HG02571 (cell line): Measurements from ENCODE around the gene POLD3.
"Not testable (repeated sequence)": the region's sequence is repeated elsewhere in the genome, so short reads cannot be mapped to it uniquely, and the experiment has no call there.

Source experiments
- ATAC-seq: cut with Tn5 transposase; IDR thresholded peaks from one replicate; pipeline ENCODE4 v1.9.1; 2021; ENCODE audit warnings: mild to moderate bottlenecking, moderate library complexity; ENCODE audit not compliant: unreplicated experiment

POLD3 gene

GRCh38 chr11:74581954-74582547 is 10.3 kb upstream of the POLD3 start:
- ATAC-seq, result no peak

DNA sequence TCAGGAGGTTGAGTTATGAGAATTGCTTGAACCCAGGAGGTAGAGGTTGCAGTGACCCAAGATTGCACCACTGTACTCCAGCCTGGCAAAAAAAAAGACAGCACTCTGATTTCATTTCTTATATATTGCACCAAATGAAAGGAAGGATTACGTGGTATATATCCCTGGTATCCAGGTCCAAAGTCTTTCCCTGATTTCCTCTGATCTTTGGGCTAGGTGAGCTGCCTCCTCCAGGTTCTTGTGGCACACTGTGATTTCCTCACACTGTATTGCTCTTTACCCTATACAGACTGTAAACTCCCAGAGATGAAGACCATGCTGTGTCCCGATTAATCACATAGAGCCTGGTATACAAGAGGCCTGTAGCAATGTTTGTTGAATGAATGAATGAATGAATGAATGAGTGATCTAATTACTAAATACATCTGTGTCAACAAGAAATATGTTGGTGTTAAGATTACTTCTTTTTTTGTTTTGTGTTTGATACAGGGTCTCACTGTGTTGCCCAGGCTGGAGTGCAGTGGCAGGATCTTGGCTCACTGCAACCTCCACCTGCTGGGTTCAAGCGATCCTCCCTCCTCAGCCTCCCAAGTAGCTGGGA is 9.3 kb upstream of the POLD3 start:
- ATAC-seq, result no peak

DNA sequence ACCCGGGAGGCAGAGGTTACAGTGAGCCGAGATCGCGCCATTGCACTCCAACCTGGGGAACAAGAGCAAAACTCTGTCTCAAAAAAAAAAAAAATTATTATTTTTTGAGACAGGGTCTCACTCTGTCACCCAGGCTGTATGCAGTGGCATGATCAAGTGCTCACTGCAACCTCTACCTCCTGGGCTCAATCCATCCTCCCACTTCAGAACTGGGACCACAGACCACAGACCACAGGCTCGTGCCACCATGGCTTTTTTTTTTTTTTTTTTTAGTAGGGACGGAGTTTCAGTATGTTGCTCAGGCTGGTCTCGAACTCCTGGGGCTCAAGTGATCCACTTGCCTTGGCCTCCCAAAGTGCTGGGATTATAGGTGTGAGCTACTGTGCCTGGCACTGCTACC is 1.9 kb upstream of the POLD3 start:
- ATAC-seq, result not testable (repeated sequence)

DNA sequence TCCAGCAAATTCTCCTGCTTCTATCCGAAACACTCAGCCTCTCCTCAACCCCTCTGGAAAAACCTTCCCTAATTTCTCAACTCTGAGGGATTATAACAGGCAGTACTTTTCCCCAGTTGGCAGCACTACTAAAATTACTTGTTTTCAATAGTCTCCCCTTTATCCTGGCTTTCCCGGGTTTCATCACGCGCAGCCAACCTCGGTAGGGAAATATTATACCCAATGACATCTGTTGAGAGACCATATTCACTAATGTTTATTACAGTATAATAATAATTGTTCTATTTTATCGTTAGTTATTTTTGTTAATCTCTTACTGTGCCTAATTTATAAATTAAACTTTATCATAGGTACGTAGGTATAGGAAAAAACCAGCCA is 330 bp upstream of the POLD3 start:
- ATAC-seq, result no peak

DNA sequence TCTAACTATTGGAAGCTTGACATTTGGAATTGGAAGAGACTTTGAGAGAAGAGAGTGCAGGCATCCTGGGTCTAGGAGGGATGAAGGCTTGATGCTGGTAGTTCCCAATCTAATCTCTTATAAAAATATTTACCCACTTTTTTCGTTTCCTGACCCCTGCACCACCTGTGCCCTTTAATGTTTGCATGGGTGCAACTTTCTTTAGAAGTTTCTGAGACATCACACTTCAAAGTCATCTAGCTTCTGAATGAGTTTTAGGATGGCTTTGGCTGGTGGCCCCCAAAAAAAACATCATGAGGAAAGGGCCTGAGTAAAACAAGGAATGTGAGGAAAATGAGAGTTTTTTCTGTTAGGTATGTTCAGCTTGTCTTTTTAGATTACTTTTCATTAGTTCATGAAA is 1.1 kb downstream of the POLD3 start:
- no peak for ATAC-seq

GRCh38 chr11:74602637-74603556 is 10.5 kb downstream of the POLD3 start:
- ATAC-seq, result no peak

- no peak for ATAC-seq
These were observed 11.5 kb downstream of the POLD3 start for GRCh38 chr11:74603845-74604244.

GRCh38 chr11:74604311-74604710 is 11.9 kb downstream of the POLD3 start:
- no peak for ATAC-seq

DNA sequence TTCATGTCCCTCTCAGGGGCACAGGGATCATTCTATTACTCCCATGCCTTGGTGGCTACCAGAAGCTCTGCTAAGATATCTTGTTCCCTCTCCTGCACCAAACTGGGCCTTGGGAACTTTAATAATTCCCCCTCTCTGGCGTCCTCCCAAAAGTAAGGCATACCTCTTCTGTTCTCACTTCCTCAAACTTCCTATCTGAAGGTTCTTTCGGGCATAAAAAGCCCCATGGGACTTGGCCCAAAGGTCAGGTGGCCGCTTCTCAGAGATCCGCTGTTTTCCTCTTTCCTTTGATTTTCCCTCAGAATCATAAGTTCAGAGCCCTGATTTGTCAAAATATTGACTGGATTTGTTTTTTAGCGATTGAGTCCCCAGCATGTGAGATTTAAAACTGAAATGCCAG is 13.0 kb downstream of the POLD3 start:
- ATAC-seq, result no peak

DNA sequence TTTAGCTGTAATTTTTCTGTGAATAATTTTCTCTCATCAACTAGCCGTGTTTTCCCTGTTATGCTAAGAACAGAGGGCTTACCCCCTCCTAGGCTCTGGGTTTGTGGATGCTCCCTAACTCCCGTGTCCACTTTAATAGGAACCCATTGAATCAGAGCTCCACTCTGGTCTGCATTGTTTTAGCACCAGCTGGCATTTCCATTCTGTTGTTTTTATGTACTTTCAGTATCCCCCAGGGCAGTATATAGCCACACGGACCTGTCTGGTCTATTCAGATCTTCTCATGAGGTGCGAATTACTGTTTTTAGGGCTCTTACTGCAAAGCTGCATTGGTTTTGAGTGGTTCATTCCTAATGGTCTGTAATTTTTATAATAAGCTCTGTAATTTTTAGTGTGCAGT is 16.0 kb downstream of the POLD3 start:
- ATAC-seq, result no peak

DNA sequence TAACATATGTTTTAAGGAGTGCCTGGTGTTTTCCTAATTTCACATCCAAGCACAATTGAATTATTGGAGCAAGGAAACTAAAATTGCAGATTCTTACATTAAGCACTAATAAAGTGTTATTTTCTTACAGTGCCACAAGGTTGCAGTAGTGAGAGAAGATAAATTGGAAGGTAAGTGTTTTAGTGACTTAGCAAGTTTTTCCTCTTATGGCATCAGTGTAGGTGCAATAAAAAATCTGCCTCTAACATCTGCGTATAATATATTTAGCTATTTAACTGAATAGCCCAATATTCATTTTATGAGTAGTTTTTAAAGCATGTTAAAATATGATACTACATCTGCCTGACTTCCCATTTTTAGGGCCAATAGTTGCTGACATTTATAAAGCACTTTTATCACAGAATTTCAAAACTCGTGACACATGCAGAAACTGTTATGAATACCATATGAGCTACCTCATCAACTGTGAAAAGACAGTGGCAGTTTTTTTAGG is 19.0 kb downstream of the POLD3 start:
- no peak for ATAC-seq

DNA sequence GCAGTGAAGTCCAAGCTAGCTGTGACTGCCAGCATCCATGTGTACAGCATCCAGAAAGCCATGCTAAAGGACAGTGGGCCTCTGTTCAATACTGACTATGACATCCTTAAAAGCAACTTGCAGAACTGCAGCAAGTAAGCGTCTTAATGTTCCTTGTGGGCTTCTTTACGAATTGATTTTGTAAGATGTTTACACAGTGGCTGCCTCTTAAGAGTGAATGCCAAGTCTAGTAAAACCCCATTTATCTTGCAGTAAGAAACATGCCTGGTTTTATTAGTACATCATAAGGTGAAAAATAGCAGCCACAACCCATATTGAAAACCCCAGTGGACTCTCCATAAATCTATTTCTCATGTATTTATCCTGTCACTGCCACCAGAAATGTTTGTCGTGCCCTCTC is 20.5 kb downstream of the POLD3 start:
- ATAC-seq, result no peak

- ATAC-seq, result no peak
These were observed 22.9 kb downstream of the POLD3 start for GRCh38 chr11:74615311-74615710.

- no peak for ATAC-seq
These were observed 23.6 kb downstream of the POLD3 start for GRCh38 chr11:74615988-74616387.

- ATAC-seq, result no peak
These were observed 28.1 kb downstream of the POLD3 start for GRCh38 chr11:74620531-74620930.

- ATAC-seq, result no peak
These were observed 33.7 kb downstream of the POLD3 start for GRCh38 chr11:74626130-74626529.

DNA sequence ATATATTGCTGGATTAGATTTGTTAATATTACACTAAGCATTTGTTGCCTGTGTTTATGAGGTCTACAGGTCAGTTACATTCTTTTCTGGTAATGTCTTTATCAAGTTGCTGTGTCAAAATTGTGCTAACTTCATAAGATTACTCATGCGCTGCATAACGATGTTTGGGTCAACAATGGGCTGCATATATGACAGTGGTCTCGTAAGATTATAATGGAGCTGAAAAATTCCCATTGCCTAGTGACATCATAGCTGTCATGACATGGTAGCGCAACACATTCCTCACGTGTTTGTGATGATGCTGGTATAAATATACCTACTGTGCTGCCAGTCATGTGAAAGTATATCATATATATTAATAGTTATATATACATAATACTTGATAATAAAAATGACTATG is 34.2 kb downstream of the POLD3 start:
- no peak for ATAC-seq

DNA sequence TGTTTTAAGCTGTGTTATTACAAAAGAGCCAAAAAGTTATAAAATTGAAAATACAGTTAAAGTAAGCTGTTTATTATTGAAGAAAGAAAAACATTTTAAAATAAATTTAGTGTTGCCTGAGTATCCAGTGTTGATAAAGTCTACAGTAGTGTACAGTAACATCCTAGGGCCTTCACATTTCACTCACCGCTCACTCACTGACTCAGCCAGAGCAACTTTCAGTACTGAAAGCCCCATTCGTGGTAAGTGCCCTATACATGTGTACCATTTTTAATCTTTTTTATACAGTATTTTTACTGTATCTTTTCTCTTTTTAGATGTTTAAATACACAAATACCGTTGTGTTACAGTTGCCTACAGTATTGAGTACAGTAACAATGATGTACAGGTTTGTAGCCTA is 35.0 kb downstream of the POLD3 start:
- no peak for ATAC-seq

- ATAC-seq, result no peak
These were observed 37.7 kb downstream of the POLD3 start for GRCh38 chr11:74630043-74630442.

DNA sequence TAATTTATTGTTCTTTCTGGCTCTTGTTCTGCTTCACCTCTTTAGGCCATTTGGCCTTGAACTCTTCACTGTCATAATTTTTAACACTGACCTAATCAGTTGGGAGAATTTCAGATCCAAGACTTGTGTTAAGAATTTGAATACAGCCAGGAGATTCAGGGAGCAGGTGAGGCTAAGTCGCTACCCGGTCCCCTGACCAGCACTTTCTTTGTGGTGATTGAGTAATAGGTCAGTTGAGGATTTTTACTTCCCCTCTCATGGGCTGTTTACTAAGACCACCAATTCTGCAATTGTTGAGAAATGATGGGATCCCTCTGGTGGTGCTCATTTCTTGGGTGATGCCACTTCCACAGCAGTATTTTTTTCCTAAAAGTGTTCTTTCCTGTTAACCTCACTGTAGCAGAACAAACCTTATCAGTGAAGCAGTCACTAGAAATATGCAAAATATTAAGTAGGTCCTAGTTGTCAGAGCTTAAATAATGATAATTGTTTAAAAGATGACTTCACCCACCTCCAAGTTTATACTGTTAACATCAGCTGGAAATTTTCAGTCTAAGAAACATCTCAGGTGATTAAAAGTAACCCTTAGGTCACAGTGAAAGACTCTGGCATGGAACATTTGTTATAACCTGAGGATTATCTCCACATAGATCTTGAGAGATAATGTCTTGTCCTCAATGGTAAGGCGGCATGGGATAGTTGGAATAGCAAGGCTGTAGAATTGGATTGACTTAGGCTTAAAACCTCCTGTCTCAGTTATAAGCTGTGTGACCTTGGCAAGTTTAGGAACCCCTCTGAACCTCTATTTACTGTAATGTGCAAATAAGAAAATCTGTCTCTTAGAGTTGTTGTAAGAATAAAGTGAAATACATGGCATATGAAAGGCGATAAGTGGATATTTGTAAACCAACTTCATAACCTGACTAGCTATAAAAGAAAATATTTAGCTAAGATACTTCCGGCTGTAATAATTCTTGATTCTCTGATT is 41.3 kb downstream of the POLD3 start:
- no peak for ATAC-seq

- no peak for ATAC-seq
These were observed 42.2 kb downstream of the POLD3 start for GRCh38 chr11:74634537-74634936.
